ENCODE measurements around the gene LRRC1. TPM values are rescaled to one million over a fixed set of nuclear protein-coding genes. Genes with fewer than 3 reads are reported as not detected.

Gene LRRC1
- total and polyA plus RNA-seq, 10 donors: 1.8 to 6.3 (median 3.7) TPM

GRCh38 chr6:53854843-53855567 is 60.2 kb downstream of the LRRC1 start:
- DNase-seq: no peak
- Histone ChIP-seq H3K27ac (no peak overlapping the region), H3K4me3 (no peak overlapping the region), H3K4me1 (no peaks in the 10 kb centered on the region), H3K36me3 (no peaks in the 10 kb centered on the region), H3K9me3 (no peaks in the 10 kb centered on the region), H3K27me3 (replicated peaks in 1 of 7) (no peaks in the 10 kb centered on the region)
- intact Hi-C loops (cut with DNase I; ENCODE audit: low total_unique reads): no loop called here
- TF ChIP-seq POLR2AphosphoS5 (IDR thresholded peaks at IDR 0.05): no peak
- no peak for TF ChIP-seq POLR2A (IDR thresholded peaks at IDR 0.05)
- TF ChIP-seq CTCF (IDR thresholded peaks at IDR 0.05 in 8 of 11, conservative IDR thresholded peaks at IDR 0.05 in 3 of 11): no peak
- 74 to 76% (median 76%) methylated on average over 5 of the region's 5 CpGs for WGBS, 5 donors

- no peaks in the 10 kb centered on the region for H3K27me3 ChIP-seq (replicated peaks in 1 of 7)
- intact Hi-C loops (cut with DNase I; ENCODE audit: low total_unique reads): no loop called here
- H3K4me3 ChIP-seq: no peak overlapping the region
- H3K36me3 ChIP-seq: no peaks in the 10 kb centered on the region
- 69 to 91% (median 81%) methylated on average over 2 of the region's 2 CpGs for WGBS, 5 donors
- H3K4me1 ChIP-seq: no peaks in the 10 kb centered on the region
- no peaks in the 10 kb centered on the region for H3K9me3 ChIP-seq
- no peak overlapping the region for H3K27ac ChIP-seq
- TF ChIP-seq POLR2A (IDR thresholded peaks at IDR 0.05) (no peak), POLR2AphosphoS5 (IDR thresholded peaks at IDR 0.05) (no peak), CTCF (IDR thresholded peaks at IDR 0.05 in 8 of 11, conservative IDR thresholded peaks at IDR 0.05 in 3 of 11) (no peak)
- no peak for DNase-seq
Observed at GRCh38 chr6:53855940-53856339, 61.1 kb downstream of the LRRC1 start.

GRCh38 chr6:53857318-53858094 is 62.7 kb downstream of the LRRC1 start:
- DNase-seq: no peak
- no peak overlapping the region for H3K4me3 ChIP-seq
- TF ChIP-seq POLR2AphosphoS5 (IDR thresholded peaks at IDR 0.05) (no peak), CTCF (IDR thresholded peaks at IDR 0.05 in 8 of 11, conservative IDR thresholded peaks at IDR 0.05 in 3 of 11) (no peak), POLR2A (IDR thresholded peaks at IDR 0.05) (no peak)
- WGBS, 5 donors: 56 to 73% (median 66%) methylated on average over 8 of the region's 8 CpGs
- no peaks in the 10 kb centered on the region for H3K27me3 ChIP-seq (replicated peaks in 1 of 7)
- H3K36me3 ChIP-seq: no peaks in the 10 kb centered on the region
- intact Hi-C loops (cut with DNase I; ENCODE audit: low total_unique reads): no loop called here
- H3K27ac ChIP-seq: no peak overlapping the region
- H3K9me3 ChIP-seq: no peaks in the 10 kb centered on the region
- H3K4me1 ChIP-seq: no peaks in the 10 kb centered on the region

- Histone ChIP-seq H3K4me3 (no peak overlapping the region), H3K9me3 (no peaks in the 10 kb centered on the region), H3K27me3 (replicated peaks in 1 of 7) (no peaks in the 10 kb centered on the region), H3K36me3 (no peaks in the 10 kb centered on the region), H3K4me1 (no peaks in the 10 kb centered on the region), H3K27ac (no peak overlapping the region)
- DNase-seq: no peak
- TF ChIP-seq CTCF (IDR thresholded peaks at IDR 0.05 in 8 of 11, conservative IDR thresholded peaks at IDR 0.05 in 3 of 11) (no peak), POLR2A (IDR thresholded peaks at IDR 0.05) (no peak), POLR2AphosphoS5 (IDR thresholded peaks at IDR 0.05) (no peak)
- intact Hi-C loops (cut with DNase I; ENCODE audit: low total_unique reads): no loop called here
Observed at GRCh38 chr6:53858196-53858595, 63.4 kb downstream of the LRRC1 start.

All from spleen (tissue), 11 donors.